Uterus (tissue), 4 donors: ENCODE results near the gene BCL11B. TPM values are rescaled to one million over a fixed set of nuclear protein-coding genes. Genes with fewer than 3 reads are reported as not detected.
A peak's percentile ranks its signal among the peaks of the same experiment; 100 is the strongest.

Experiments used
- DNase-seq, 2 donors: peaks; one replicate each; pipeline ENCODE4 v3.0.0-alpha.2; 2019 to 2020
- H3K27ac ChIP-seq, 2 donors: fragments of 200-600 bp; sonication (generic); 1 replicate in 1 of 2; 2 replicates in 1 of 2; pipeline ENCODE4 v1.5.1; 2016 to 2018
- H3K27me3 ChIP-seq, 2 donors: fragments of 200-600 bp; sonication (generic); one replicate each; pipeline ENCODE4 v1.5.1; 2018 to 2019; ENCODE audit warnings: control low read depth in 1 of 2
- H3K36me3 ChIP-seq, 2 donors: fragments of 200-600 bp; sonication (generic); one replicate each; pipeline ENCODE4 v1.5.1; 2019; ENCODE audit warnings: control low read depth in 1 of 2
- H3K4me1 ChIP-seq, 2 donors: fragments of 200-600 bp; sonication (generic); one replicate each; pipeline ENCODE4 v1.5.1; 2018 to 2019; ENCODE audit warnings: control low read depth in 1 of 2
- H3K4me3 ChIP-seq, 2 donors: fragments of 200-600 bp; sonication (generic); 1 replicate in 1 of 2; 2 replicates in 1 of 2; pipeline ENCODE4 v1.5.1; 2018 to 2019; ENCODE audit warnings: mild to moderate bottlenecking in 1 of 2
- H3K9me3 ChIP-seq, 2 donors: fragments of 200-600 bp; sonication (generic); one replicate each; pipeline ENCODE4 v1.5.1; 2019; ENCODE audit warnings: control low read depth in 1 of 2
- CTCF ChIP-seq, 4 experiments: fragments of 200-600 bp in 2 of 4; fragments of 450-650 bp in 2 of 4; sonication (generic) in 2 of 4; IDR thresholded peaks; one replicate each; pipeline ENCODE4 v1.5.1; 2016 to 2019; ENCODE audit warnings: antibody characterized with exemption in 4 of 4, mild to moderate bottlenecking in 2 of 4, moderate library complexity in 1 of 4
- POLR2A ChIP-seq, 2 donors: fragments of 450-650 bp; IDR thresholded peaks; one replicate each; pipeline ENCODE4 v1.6.1; 2016; ENCODE audit warnings: antibody characterized with exemption in 2 of 2, mild to moderate bottlenecking in 1 of 2, moderate library complexity in 1 of 2
- intact Hi-C: fragments of 100-400 bp; cut with DNase I; formaldehyde crosslinking; loops from one replicate; pipeline ENCODE4 v1.15.1; 2023; ENCODE audit warnings: low total_unique reads
- total RNA-seq, 4 donors: library from RNA; depleted of rRNA in 3 of 4; stranded (reverse); fragments of >200 nt in 3 of 4; gene quantifications; one replicate each; pipeline versions ENCODE4 v1.1.0 to v1.2.4, GENCODE V29; 2014 to 2023
- donor health status: DM: yes; HTN: yes; CAD: no.

BCL11B gene
- total RNA-seq, 4 donors from 2014 or later: 0.29 to 0.55 (median 0.46) TPM; not detected in 1

GRCh38 chr14:99133636-99134515, 138.1 kb downstream of the BCL11B start:
- H3K36me3 ChIP-seq: no peaks in the 10 kb centered on the region
- intact Hi-C loops: no loop called here
- no peaks in the 10 kb centered on the region for H3K4me1 ChIP-seq
- H3K9me3 ChIP-seq: no peaks in the 10 kb centered on the region
- H3K27ac ChIP-seq: no peak overlapping the region
- H3K4me3 ChIP-seq: no peak overlapping the region
- no peaks in the 10 kb centered on the region for H3K27me3 ChIP-seq
- no peak for TF ChIP-seq CTCF (IDR thresholded peaks at IDR 0.05)
- TF ChIP-seq POLR2A (IDR thresholded peaks at IDR 0.05): no peak
- DNase-seq: peak; percentile 20 to 47

GRCh38 chr14:99132821-99133635, 139.0 kb downstream of the BCL11B start:
- H3K27ac ChIP-seq: no peak overlapping the region
- no peaks in the 10 kb centered on the region for H3K36me3 ChIP-seq
- TF ChIP-seq CTCF (IDR thresholded peaks at IDR 0.05): no peak
- no peak for TF ChIP-seq POLR2A (IDR thresholded peaks at IDR 0.05)
- no peaks in the 10 kb centered on the region for H3K9me3 ChIP-seq
- no peak overlapping the region for H3K4me3 ChIP-seq
- DNase-seq: no peak
- intact Hi-C loops: no loop called here
- H3K4me1 ChIP-seq: no peaks in the 10 kb centered on the region
- H3K27me3 ChIP-seq: no peaks in the 10 kb centered on the region

- no peak for DNase-seq
Measured at GRCh38 chr14:99131632-99132271, 140.2 kb downstream of the BCL11B start.

GRCh38 chr14:99129998-99130397, 142.0 kb downstream of the BCL11B start:
- Histone ChIP-seq H3K4me1 (no peaks in the 10 kb centered on the region), H3K27me3 (no peaks in the 10 kb centered on the region), H3K9me3 (no peaks in the 10 kb centered on the region), H3K4me3 (no peak overlapping the region), H3K27ac (no peak overlapping the region), H3K36me3 (no peaks in the 10 kb centered on the region)
- intact Hi-C loops: no loop called here
- DNase-seq: no peak
- TF ChIP-seq POLR2A (IDR thresholded peaks at IDR 0.05) (no peak), CTCF (IDR thresholded peaks at IDR 0.05) (no peak)

More at GRCh38 chr14:99131632-99132271, 140.2 kb downstream of the BCL11B start:
- H3K9me3 ChIP-seq: no peaks in the 10 kb centered on the region
- H3K4me1 ChIP-seq: no peaks in the 10 kb centered on the region
- no peak overlapping the region for H3K27ac ChIP-seq
- intact Hi-C loops: no loop called here
- TF ChIP-seq CTCF (IDR thresholded peaks at IDR 0.05): no peak
- no peak for TF ChIP-seq POLR2A (IDR thresholded peaks at IDR 0.05)
- H3K4me3 ChIP-seq: no peak overlapping the region
- no peaks in the 10 kb centered on the region for H3K36me3 ChIP-seq
- H3K27me3 ChIP-seq: no peaks in the 10 kb centered on the region
